Measurements from ENCODE around the gene ANXA10.

ANXA10 gene

GRCh38 chr4:168092176-168092712 is at the start of gene ANXA10:
TSS of gene ANXA10 (plus strand) at chr4:168092537. CDS start at chr4:168092701, 164 bp downstream.
- Histone ChIP-seq H3K9me3 (ENCODE audit: control insufficient read depth, low read length) (peaks cover 23% of the 10 kb centered on the region), H3K9ac (ENCODE audit: low read length) (no peak within 1 kb of the TSS), H3K36me3 (ENCODE audit: control insufficient read depth, insufficient read depth, low read length, severe bottlenecking) (no peaks in the 10 kb centered on the region), H3K4me1 (ENCODE audit: control insufficient read depth, insufficient read depth, low read length) (peaks cover 11% of the 10 kb centered on the region), H3K4me3 (ENCODE audit: low read length) (no peak within 1 kb of the TSS), H3K27me3 (replicated peaks; ENCODE audit: control insufficient read depth, insufficient read depth, low read length) (no peaks in the 10 kb centered on the region)
- no peak for DNase-seq (ENCODE audit: low read depth)

- H3K4me3 ChIP-seq (ENCODE audit: low read length): no peak overlapping the region
- H3K36me3 ChIP-seq (ENCODE audit: control insufficient read depth, insufficient read depth, low read length, severe bottlenecking): no peaks in the 10 kb centered on the region
- H3K27me3 ChIP-seq (replicated peaks; ENCODE audit: control insufficient read depth, insufficient read depth, low read length): no peaks in the 10 kb centered on the region
- peaks cover 15% of the 10 kb centered on the region for H3K9me3 ChIP-seq (ENCODE audit: control insufficient read depth, low read length)
- DNase-seq (ENCODE audit: low read depth): no peak
- no peak overlapping the region for H3K9ac ChIP-seq (ENCODE audit: low read length)
- H3K4me1 ChIP-seq (ENCODE audit: control insufficient read depth, insufficient read depth, low read length): no peaks in the 10 kb centered on the region
These were observed 47.0 kb upstream of the ANXA10 start for GRCh38 chr4:168045354-168045753.

GRCh38 chr4:168050002-168050401 is 42.3 kb upstream of the ANXA10 start:
- H3K4me3 ChIP-seq (ENCODE audit: low read length): no peak overlapping the region
- H3K9ac ChIP-seq (ENCODE audit: low read length): no peak overlapping the region
- H3K27me3 ChIP-seq (replicated peaks; ENCODE audit: control insufficient read depth, insufficient read depth, low read length): no peaks in the 10 kb centered on the region
- H3K36me3 ChIP-seq (ENCODE audit: control insufficient read depth, insufficient read depth, low read length, severe bottlenecking): no peaks in the 10 kb centered on the region
- peaks cover 16% of the 10 kb centered on the region for H3K9me3 ChIP-seq (ENCODE audit: control insufficient read depth, low read length)
- H3K4me1 ChIP-seq (ENCODE audit: control insufficient read depth, insufficient read depth, low read length): no peaks in the 10 kb centered on the region
- DNase-seq (ENCODE audit: low read depth): no peak

GRCh38 chr4:168051526-168051925 is 40.8 kb upstream of the ANXA10 start:
- DNase-seq (ENCODE audit: low read depth): no peak
- H3K9ac ChIP-seq (ENCODE audit: low read length): no peak overlapping the region
- H3K9me3 ChIP-seq (ENCODE audit: control insufficient read depth, low read length): peaks cover 16% of the 10 kb centered on the region
- H3K4me1 ChIP-seq (ENCODE audit: control insufficient read depth, insufficient read depth, low read length): no peaks in the 10 kb centered on the region
- H3K36me3 ChIP-seq (ENCODE audit: control insufficient read depth, insufficient read depth, low read length, severe bottlenecking): no peaks in the 10 kb centered on the region
- no peaks in the 10 kb centered on the region for H3K27me3 ChIP-seq (replicated peaks; ENCODE audit: control insufficient read depth, insufficient read depth, low read length)
- H3K4me3 ChIP-seq (ENCODE audit: low read length): no peak overlapping the region

GRCh38 chr4:168057412-168057811 is 34.9 kb upstream of the ANXA10 start:
- Histone ChIP-seq H3K4me1 (ENCODE audit: control insufficient read depth, insufficient read depth, low read length) (peaks cover 5% of the 10 kb centered on the region), H3K4me3 (ENCODE audit: low read length) (no peak overlapping the region), H3K9me3 (ENCODE audit: control insufficient read depth, low read length) (no peaks in the 10 kb centered on the region), H3K27me3 (replicated peaks; ENCODE audit: control insufficient read depth, insufficient read depth, low read length) (no peaks in the 10 kb centered on the region), H3K36me3 (ENCODE audit: control insufficient read depth, insufficient read depth, low read length, severe bottlenecking) (no peaks in the 10 kb centered on the region), H3K9ac (ENCODE audit: low read length) (no peak overlapping the region)
- no peak for DNase-seq (ENCODE audit: low read depth)

GRCh38 chr4:168059251-168059650 is 33.1 kb upstream of the ANXA10 start:
- H3K9me3 ChIP-seq (ENCODE audit: control insufficient read depth, low read length): no peaks in the 10 kb centered on the region
- no peaks in the 10 kb centered on the region for H3K36me3 ChIP-seq (ENCODE audit: control insufficient read depth, insufficient read depth, low read length, severe bottlenecking)
- peaks cover 5% of the 10 kb centered on the region for H3K4me1 ChIP-seq (ENCODE audit: control insufficient read depth, insufficient read depth, low read length)
- no peak overlapping the region for H3K4me3 ChIP-seq (ENCODE audit: low read length)
- H3K27me3 ChIP-seq (replicated peaks; ENCODE audit: control insufficient read depth, insufficient read depth, low read length): no peaks in the 10 kb centered on the region
- H3K9ac ChIP-seq (ENCODE audit: low read length): no peak overlapping the region
- peak; percentile 51 for DNase-seq (ENCODE audit: low read depth)

- Histone ChIP-seq H3K9ac (ENCODE audit: low read length) (no peak overlapping the region), H3K9me3 (ENCODE audit: control insufficient read depth, low read length) (no peaks in the 10 kb centered on the region), H3K4me3 (ENCODE audit: low read length) (no peak overlapping the region), H3K27me3 (replicated peaks; ENCODE audit: control insufficient read depth, insufficient read depth, low read length) (no peaks in the 10 kb centered on the region), H3K36me3 (ENCODE audit: control insufficient read depth, insufficient read depth, low read length, severe bottlenecking) (no peaks in the 10 kb centered on the region), H3K4me1 (ENCODE audit: control insufficient read depth, insufficient read depth, low read length) (peaks cover 5% of the 10 kb centered on the region)
- no peak for DNase-seq (ENCODE audit: low read depth)
These were observed 29.3 kb upstream of the ANXA10 start for GRCh38 chr4:168063031-168063430.

GRCh38 chr4:168070903-168071302 is 21.4 kb upstream of the ANXA10 start:
- H3K9ac ChIP-seq (ENCODE audit: low read length): no peak overlapping the region
- DNase-seq (ENCODE audit: low read depth): peak; percentile 5
- no peaks in the 10 kb centered on the region for H3K27me3 ChIP-seq (replicated peaks; ENCODE audit: control insufficient read depth, insufficient read depth, low read length)
- no peaks in the 10 kb centered on the region for H3K9me3 ChIP-seq (ENCODE audit: control insufficient read depth, low read length)
- H3K4me3 ChIP-seq (ENCODE audit: low read length): no peak overlapping the region
- no peaks in the 10 kb centered on the region for H3K4me1 ChIP-seq (ENCODE audit: control insufficient read depth, insufficient read depth, low read length)
- no peaks in the 10 kb centered on the region for H3K36me3 ChIP-seq (ENCODE audit: control insufficient read depth, insufficient read depth, low read length, severe bottlenecking)

GRCh38 chr4:168071304-168071703 is 21.0 kb upstream of the ANXA10 start:
- H3K9me3 ChIP-seq (ENCODE audit: control insufficient read depth, low read length): no peaks in the 10 kb centered on the region
- DNase-seq (ENCODE audit: low read depth): no peak
- no peak overlapping the region for H3K9ac ChIP-seq (ENCODE audit: low read length)
- no peaks in the 10 kb centered on the region for H3K36me3 ChIP-seq (ENCODE audit: control insufficient read depth, insufficient read depth, low read length, severe bottlenecking)
- H3K27me3 ChIP-seq (replicated peaks; ENCODE audit: control insufficient read depth, insufficient read depth, low read length): no peaks in the 10 kb centered on the region
- H3K4me1 ChIP-seq (ENCODE audit: control insufficient read depth, insufficient read depth, low read length): no peaks in the 10 kb centered on the region
- H3K4me3 ChIP-seq (ENCODE audit: low read length): no peak overlapping the region

- H3K4me1 ChIP-seq (ENCODE audit: control insufficient read depth, insufficient read depth, low read length): no peaks in the 10 kb centered on the region
These were observed 17.5 kb upstream of the ANXA10 start for GRCh38 chr4:168074861-168075260.

GRCh38 chr4:168076989-168077725 is 15.2 kb upstream of the ANXA10 start:
- peak; percentile 85 for DNase-seq (ENCODE audit: low read depth)
- no peaks in the 10 kb centered on the region for H3K4me1 ChIP-seq (ENCODE audit: control insufficient read depth, insufficient read depth, low read length)
- no peaks in the 10 kb centered on the region for H3K36me3 ChIP-seq (ENCODE audit: control insufficient read depth, insufficient read depth, low read length, severe bottlenecking)

More at GRCh38 chr4:168074861-168075260, 17.5 kb upstream of the ANXA10 start:
- H3K9ac ChIP-seq (ENCODE audit: low read length): no peak overlapping the region
- H3K4me3 ChIP-seq (ENCODE audit: low read length): no peak overlapping the region
- no peaks in the 10 kb centered on the region for H3K27me3 ChIP-seq (replicated peaks; ENCODE audit: control insufficient read depth, insufficient read depth, low read length)
- no peaks in the 10 kb centered on the region for H3K9me3 ChIP-seq (ENCODE audit: control insufficient read depth, low read length)
- DNase-seq (ENCODE audit: low read depth): no peak
- H3K36me3 ChIP-seq (ENCODE audit: control insufficient read depth, insufficient read depth, low read length, severe bottlenecking): no peaks in the 10 kb centered on the region

More at GRCh38 chr4:168076989-168077725, 15.2 kb upstream of the ANXA10 start:
- no peak overlapping the region for H3K4me3 ChIP-seq (ENCODE audit: low read length)
- H3K27me3 ChIP-seq (replicated peaks; ENCODE audit: control insufficient read depth, insufficient read depth, low read length): no peaks in the 10 kb centered on the region
- no peak overlapping the region for H3K9ac ChIP-seq (ENCODE audit: low read length)
- no peaks in the 10 kb centered on the region for H3K9me3 ChIP-seq (ENCODE audit: control insufficient read depth, low read length)

Measured in adipocyte (in vitro differentiated cells).